PC-9 (cell line): ENCODE results near the gene RABGGTA.

Experiments used
- EZH2 ChIP-seq: fragments of 200-600 bp; sonication (generic); IDR thresholded peaks from 2 replicates; pipeline ENCODE4 v1.8.0; 2017; ENCODE audit warnings: antibody characterized with exemption, low read depth
- TF ChIP-seq, protein P1 (sequence below): fragments of 200-600 bp; sonication (generic); conservative IDR thresholded peaks from 2 replicates; pipeline ENCODE4 v1.6.1; 2017; ENCODE audit warnings: mixed run types, antibody characterized with exemption, mild to moderate bottlenecking, moderate library complexity

DNA sequence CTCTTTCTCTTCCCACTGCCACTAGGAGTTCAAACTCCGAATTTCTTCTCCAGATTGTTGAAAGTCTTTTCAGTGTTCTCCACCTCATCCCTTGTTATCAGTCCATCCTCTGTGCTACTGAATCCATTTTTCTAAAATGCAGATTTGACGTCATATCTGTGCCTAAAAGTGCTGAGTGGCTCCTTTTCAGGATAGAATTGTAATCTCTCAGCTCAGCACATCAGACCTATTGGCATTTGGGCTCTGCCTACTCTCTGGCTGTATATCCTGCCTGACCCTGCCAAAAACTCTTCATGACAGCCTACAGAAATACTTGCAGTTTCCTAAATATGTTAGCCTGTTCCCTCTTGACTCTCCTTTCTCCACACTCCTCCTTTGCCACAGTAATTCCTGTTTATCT lies 1.1 kb upstream of the RABGGTA start:
- TF ChIP-seq, protein P1, sequence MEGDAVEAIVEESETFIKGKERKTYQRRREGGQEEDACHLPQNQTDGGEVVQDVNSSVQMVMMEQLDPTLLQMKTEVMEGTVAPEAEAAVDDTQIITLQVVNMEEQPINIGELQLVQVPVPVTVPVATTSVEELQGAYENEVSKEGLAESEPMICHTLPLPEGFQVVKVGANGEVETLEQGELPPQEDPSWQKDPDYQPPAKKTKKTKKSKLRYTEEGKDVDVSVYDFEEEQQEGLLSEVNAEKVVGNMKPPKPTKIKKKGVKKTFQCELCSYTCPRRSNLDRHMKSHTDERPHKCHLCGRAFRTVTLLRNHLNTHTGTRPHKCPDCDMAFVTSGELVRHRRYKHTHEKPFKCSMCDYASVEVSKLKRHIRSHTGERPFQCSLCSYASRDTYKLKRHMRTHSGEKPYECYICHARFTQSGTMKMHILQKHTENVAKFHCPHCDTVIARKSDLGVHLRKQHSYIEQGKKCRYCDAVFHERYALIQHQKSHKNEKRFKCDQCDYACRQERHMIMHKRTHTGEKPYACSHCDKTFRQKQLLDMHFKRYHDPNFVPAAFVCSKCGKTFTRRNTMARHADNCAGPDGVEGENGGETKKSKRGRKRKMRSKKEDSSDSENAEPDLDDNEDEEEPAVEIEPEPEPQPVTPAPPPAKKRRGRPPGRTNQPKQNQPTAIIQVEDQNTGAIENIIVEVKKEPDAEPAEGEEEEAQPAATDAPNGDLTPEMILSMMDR: no peak
- TF ChIP-seq EZH2: no peak
